ENCODE results near the gene CASP10.

DNA sequence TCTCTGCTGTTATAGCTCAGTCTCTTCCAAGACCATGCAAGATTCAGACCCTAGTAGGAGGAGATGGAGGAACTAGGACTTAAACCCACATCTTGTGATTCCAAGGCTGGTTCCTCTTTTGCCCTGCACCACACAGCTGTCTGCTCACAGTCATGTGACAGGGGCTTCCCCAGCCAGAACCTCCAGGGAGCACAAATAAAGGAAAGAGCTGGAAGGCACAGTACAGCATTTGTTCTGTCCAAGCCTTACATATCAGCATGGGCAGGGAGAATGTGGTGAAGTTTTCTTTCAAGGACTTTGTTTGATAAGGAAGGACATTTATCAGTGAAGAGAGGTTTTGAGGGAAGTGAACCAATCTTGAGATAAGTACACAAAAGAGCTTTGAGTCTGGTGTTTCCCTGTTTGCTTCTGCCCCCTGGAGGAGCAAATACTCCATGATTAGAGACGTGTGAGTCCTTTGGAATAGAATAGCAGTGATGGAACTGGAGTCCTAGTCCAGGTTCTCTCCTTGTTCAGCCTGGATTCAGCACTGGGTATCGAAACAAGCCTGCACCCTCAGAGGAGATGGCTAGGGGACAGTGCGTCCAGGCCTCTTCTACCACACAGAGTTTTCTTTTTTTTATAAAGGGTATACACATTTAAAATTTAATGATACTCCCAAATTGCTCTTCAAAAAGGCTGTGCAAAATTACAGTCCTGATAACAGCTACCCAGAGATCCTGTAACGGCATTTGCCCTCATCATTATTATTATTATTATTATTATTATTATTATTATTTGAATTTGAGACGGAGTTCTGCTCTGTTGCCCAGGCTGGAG is 24.6 kb upstream of the CASP10 start:
- TF ChIP-seq, protein P1, sequence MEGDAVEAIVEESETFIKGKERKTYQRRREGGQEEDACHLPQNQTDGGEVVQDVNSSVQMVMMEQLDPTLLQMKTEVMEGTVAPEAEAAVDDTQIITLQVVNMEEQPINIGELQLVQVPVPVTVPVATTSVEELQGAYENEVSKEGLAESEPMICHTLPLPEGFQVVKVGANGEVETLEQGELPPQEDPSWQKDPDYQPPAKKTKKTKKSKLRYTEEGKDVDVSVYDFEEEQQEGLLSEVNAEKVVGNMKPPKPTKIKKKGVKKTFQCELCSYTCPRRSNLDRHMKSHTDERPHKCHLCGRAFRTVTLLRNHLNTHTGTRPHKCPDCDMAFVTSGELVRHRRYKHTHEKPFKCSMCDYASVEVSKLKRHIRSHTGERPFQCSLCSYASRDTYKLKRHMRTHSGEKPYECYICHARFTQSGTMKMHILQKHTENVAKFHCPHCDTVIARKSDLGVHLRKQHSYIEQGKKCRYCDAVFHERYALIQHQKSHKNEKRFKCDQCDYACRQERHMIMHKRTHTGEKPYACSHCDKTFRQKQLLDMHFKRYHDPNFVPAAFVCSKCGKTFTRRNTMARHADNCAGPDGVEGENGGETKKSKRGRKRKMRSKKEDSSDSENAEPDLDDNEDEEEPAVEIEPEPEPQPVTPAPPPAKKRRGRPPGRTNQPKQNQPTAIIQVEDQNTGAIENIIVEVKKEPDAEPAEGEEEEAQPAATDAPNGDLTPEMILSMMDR (IDR thresholded peaks at IDR 0.05 in 4 of 5, conservative IDR thresholded peaks at IDR 0.05 in 1 of 5), result peak in 4 of 5 experiments; percentile 24 to 41 (median 32)
- TF ChIP-seq POLR2A (IDR thresholded peaks at IDR 0.05), result no peak

Data from gastrocnemius medialis (tissue), 4 donors.